SHP77 (cell line): ENCODE results near the gene UROC1.

ENCODE experiments used
- DNase-seq, 2 experiments: peaks; one replicate each; lab custom pipeline; 2025; lab: John Stamatoyannopoulos, UW

The UROC1 gene

GRCh38 chr3:126478581-126479310 is 38.8 kb downstream of the UROC1 start:
- DNase-seq = no peak

- DNase-seq = no peak
Observed at GRCh38 chr3:126477061-126477380, 40.6 kb downstream of the UROC1 start.

- peak in 1 of 2 experiments; percentile 59 for DNase-seq
Observed at GRCh38 chr3:126476166-126477060, 41.2 kb downstream of the UROC1 start.

GRCh38 chr3:126475413-126476114 is 42.0 kb downstream of the UROC1 start, which contains the start of gene ZXDC:
TSS of gene ZXDC (minus strand) at chr3:126475891. CDS start at chr3:126475865, 26 bp downstream.
- DNase-seq = peak; percentile 71 to 89

GRCh38 chr3:126474498-126475412 is 42.8 kb downstream of the UROC1 start:
- peak in 1 of 2 experiments; percentile 35 for DNase-seq

- DNase-seq = no peak
Observed at GRCh38 chr3:126473292-126474168, 44.0 kb downstream of the UROC1 start.

- no peak for DNase-seq
Observed at GRCh38 chr3:126472277-126473006, 45.1 kb downstream of the UROC1 start.

GRCh38 chr3:126469479-126469878 is 48.1 kb downstream of the UROC1 start:
- DNase-seq = no peak

GRCh38 chr3:126468028-126468891 is 49.3 kb downstream of the UROC1 start:
- DNase-seq = no peak

GRCh38 chr3:126467611-126467955 is 50.0 kb downstream of the UROC1 start:
- DNase-seq = no peak

- no peak for DNase-seq
Observed at GRCh38 chr3:126466886-126467610, 50.5 kb downstream of the UROC1 start.

GRCh38 chr3:126465928-126466544 is 51.5 kb downstream of the UROC1 start:
- DNase-seq = no peak

- no peak for DNase-seq
Observed at GRCh38 chr3:126464997-126465396, 52.6 kb downstream of the UROC1 start.

GRCh38 chr3:126464494-126464893 is 53.1 kb downstream of the UROC1 start:
- DNase-seq = no peak

GRCh38 chr3:126464093-126464492 is 53.5 kb downstream of the UROC1 start:
- DNase-seq = no peak

- no peak for DNase-seq
Observed at GRCh38 chr3:126463521-126463920, 54.1 kb downstream of the UROC1 start.

GRCh38 chr3:126461450-126462070 is 56.0 kb downstream of the UROC1 start:
- DNase-seq = no peak
